HG03342 (cell line): ENCODE measurements around the gene HOXC5.

ENCODE experiments used
- ATAC-seq: cut with Tn5 transposase; IDR thresholded peaks from one replicate; pipeline ENCODE4 v1.9.1; 2021; ENCODE audit warnings: mild to moderate bottlenecking, moderate library complexity; ENCODE audit not compliant: unreplicated experiment

The HOXC5 gene

DNA sequence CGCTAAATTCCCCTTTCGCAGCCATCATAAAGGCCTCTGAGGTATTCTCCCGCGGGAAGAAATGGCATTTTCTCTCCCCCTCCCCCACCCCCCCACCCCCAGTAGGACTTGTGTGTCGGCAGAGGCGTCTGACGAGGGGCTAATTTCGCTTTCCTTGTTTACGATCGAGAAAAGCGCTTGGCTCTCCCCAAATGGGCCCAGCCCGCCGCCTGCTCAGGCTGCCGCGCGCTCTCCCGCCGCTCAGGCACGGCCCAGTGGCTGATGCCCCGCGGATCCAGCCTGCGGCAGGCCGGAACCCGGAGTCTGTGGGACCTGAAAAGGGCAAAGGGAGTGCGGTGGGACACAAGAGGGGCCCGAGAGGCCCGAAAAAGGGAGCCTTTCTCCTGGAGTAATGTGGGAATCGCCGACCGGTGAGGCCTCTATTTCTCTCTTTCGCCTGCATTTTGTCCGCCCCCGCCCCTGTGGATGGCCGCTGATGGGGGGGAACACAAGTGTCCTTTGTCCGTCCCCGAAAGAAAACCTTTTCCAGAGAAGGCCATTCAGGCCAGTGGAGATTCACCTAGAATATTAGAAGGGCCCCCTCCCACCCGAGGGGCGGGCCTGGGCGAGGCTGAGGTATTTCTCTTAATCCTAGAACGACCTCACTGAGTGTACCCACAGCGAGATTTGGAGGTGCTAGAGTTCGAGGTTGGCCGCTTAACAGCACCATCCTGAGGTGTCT is 13.6 kb upstream of the HOXC5 start:
- no peak for ATAC-seq

DNA sequence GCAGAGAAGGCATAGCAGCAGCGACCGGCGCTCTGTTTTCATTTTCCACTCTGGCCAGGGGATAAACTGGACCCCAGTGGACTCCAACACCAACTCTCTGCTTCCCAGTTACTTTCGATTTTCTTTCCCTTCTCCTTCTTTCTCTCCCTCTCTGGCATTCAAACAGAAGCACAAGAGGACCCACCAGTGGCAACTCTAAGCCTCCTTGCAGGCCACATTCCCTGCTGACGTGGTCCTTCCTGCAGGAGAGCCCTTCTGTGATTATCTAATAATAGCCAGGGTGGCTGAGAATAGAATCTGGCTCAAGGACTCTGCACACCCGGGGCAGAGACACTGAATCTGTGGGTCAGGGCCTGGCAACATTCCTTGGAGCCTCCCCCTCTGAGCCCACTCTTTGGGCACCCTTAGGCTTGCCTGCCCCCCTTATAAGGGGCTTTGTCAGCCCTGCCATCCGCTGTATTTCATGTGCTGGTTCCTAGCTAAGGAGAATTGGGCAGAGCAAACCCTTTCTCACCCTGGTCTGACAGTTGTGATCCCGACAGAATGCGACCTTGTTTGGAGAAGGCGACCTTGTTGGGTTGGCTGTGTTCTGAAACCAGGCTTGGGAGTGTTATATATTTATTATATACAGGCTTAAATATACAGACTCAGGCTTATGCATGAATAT is 12.8 kb upstream of the HOXC5 start:
- ATAC-seq: no peak

DNA sequence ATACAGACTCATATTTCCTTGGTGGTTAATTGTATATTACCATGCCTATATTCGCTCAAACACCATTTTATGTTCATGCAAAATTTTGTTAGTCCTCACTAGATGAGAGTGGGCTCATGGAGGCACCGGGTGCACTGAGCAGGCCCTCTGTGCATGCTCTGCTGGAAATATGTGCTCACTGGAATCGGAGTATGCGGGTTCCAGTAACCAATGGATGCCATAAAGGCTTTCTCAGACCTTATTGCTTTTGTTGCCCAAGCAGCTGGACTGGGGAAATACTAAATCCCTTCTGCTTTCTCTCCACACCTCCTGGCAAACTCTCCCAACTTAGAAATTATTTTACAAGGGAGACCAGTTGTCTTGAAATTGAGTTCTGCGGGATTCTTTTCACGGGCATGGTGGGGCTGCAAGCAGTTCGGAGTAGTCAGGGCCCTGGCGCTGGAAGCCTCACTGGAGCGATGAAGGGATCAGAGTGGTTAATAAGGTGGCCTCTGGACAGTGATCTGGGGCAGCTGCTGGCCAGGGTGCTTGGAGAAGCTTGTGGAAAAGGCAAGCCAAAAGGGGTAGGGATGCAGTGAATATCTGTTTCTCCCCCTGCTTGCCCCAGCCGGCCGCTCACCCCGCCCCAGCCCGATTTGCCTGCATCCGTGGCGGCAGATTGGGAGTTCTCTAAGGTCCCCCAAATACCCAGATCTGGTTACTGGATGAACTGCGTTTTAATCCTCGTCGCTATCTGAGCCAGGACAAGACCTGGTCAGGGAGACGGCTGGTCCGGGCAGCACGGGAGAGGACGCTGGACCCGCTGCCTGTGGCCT is 12.1 kb upstream of the HOXC5 start:
- no peak for ATAC-seq

DNA sequence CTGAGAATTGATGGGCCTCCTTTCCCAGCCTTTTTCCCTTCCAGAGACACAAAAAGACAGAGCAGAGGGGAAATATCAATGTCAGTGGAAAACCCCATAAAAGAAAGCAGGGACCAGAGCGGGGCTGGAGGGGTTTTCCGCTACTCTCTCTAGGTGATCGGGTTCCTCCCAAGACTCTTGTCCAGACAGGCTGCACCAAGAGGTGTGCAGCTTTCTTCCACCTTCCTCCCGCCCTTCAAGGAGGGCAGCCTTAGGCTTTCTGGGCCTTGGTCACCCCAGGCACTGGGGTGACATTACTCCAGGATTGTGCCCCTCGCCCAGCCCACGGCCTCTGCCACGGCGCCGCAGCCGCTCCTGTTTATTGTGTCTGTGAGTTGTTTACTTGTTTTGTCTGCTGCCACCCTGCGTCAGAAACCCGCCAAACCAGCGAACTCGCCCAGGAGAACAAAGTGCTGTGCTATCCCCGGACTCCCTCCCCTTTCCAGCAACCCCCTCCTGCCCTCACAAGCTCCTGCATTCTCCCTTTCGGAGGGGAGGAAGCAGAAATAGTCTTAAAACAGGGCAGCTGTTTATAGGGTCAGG is 11.3 kb upstream of the HOXC5 start:
- no peak for ATAC-seq

DNA sequence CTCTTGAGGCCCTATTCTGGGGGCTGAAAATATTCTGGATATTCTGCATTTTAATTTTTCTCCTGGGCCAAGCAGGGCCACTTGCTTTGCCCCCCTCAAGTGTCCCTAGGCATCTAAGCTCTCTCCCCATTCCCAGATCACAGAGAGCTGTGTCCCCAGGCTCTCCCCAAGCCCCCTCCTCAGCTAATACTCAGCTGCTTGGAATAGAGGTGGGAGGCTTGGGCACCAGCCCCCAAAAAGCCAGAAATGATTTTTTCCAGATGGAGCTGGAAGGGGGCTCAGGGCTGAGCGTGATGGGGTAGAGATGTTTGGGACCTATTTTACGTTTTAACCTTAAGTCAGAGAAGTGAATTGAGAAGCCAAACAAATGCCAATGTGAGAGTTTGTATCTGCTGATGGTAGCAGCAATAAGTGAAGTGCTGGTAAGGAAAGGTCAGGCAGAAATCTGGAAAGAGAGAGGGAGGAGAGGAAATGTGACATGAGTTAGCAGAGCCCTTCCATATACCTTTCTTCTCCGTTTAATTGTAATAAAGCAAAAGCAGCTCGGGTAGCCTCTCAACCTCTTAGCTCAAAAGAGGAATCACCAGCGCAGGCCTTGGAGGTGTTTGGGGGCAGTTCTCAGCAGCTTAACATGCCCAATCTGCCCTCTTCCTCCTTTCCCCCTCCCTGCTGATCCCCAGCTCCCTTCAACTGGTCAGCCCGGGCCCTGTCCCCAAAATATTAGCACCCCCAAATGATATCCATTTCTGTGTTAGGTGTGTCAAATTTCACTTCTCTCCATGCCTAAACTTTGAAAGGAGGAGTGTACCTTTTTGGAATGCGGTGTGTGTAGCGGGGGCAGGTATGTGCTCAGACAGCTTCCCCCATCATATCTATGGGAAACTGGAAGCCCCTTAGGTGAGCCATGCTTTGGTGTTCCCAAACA is 9.6 kb upstream of the HOXC5 start:
- no peak for ATAC-seq

DNA sequence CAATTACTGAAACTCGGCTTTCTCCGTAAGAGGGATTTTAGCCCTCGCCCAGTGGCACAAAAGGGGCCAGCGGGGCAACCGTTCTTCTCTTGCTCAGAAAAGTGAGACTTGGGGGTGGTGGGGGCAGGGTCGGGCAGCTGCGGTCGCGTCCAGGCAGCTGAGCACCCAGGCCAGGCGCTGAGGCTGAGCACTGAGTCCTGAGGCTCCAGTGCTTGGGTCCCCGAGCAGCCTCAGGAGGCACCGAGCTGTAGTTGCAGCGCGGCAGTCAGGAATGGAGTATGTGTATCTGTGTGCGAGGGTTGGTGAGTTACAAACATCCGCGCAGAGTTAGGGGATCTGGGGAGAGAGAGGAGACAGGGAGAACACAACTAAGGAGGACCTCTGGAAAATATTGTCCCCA is 8.7 kb upstream of the HOXC5 start:
- ATAC-seq: no peak

DNA sequence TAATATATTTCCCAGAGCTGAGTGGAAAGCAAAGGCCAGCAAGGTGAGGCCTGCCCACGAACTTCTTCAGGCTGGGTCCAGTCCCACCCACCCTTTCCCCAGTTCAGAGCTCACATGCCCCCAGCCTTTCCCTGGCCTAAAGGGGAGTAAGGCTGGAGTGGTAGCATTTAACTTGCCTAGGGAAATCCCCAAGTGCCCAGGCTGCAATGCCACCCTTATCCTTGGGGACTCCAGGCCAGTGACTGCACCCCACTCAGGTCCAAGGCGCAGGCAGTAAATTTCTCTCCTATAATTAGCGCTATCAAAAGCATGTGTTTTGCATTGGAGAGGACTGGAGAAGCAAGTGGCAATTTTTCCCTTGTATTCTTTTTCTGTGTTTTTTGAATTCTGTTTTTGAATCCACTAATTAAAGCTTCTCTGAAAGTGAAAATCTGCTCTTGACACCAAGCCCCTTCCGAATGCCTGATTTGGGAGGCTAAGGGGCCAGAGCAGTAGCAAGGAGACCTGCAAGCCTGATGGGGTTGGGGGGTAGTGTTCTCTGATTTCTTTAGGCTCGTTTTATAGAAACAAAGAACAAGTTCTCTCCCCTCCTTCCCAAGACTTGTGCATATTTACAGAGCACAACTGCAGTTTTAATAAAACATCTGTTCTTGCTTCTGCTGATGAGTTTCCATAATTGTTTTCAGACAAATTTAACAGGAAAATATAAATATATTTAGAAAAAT is 8.1 kb upstream of the HOXC5 start:
- no peak for ATAC-seq

DNA sequence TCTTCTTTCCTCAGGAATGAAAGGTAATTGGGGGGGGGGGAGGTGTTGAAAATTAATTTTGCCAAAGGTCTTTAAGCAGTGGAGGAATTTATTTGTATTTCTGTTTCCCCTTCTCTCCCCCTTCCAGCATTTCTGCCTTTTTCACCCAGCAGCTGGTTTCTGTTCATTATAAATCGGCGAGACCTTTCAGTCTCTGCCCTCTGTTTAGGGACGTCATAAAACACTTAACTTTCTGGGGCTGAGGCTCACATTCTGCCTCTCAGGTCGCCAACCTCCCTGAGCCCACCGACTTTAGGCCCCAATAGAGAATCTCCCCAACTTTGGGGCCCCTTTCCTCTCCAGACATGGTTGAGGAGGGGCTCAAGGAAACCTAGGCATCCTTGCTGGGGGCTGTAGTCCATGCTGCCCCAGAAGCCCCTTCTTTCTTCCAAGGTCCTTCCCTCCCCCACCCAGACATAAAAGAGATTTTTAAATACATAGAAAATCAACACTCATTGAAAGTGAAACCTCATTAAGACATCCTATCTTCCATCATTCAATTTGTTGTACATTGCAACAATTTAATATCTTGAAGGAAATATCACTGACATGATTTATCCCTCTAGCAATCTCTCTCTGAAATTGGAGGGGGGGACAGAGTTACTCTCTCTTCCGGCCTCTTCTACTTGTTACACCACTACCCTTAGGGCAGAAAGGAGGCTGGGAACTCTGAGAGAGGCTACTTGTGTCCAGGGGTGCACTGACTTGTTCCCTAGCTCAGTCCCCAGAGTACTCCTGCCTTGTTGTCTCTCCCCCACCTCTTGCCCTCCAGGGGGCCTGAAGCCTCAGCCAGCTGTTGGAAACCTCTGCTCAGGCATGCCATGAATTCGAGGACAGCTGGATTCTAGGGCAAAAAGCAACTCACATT is 7.1 kb upstream of the HOXC5 start:
- no peak for ATAC-seq

DNA sequence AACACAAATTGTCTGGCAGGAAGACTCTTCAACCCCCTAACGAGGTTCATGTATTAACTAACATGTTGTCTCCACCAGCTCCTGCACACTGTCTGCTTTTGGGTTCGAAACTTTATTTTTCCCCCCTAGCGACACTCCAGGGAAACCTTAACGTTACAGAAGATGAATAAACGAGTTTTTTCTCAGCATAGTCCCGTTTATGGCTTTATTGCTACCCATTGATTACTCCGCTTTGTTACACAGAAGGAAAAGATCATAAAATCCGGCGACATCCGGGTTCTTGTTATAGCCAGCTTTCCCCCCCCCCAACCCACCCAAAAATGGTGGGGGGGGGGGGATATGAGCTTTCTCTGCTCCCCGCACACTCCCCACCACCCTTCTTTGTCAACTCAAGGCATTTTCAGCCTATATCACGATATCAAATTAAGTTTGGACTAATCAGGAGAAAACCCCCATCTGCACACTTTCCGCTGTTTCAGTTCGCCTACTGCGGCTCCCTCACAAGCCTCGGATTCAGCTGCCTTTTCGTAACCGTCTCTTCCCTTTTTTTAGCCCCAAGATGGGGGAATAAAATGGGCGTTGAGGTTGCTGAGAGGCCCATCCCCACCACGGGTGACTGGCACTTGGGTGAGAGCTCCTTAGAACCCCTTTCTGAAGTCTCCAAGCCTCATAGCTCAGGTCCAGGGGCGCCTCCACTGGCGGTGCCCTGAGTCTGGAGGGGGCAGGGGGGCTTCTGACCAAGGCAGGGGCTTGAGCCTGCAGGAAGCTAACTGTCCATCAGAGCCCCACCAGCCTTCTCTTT is 6.0 kb upstream of the HOXC5 start:
- ATAC-seq: no peak

DNA sequence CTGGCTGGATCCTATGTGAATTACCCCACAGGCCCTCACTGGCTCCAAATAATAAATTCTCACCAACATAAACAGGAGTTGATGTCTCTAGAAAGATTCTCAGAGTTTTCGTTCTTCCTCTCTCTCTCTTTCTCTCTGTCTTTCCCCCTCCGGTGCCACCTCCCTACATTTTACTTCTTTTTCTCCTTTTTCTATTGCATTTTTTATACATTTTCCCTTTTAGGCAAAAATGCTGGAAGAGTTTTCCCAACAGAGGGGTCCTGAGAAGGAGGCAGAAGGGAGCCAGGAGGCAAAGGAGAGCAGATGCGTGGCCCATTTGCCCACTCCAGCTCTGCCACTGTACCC is 5.4 kb upstream of the HOXC5 start:
- no peak for ATAC-seq

DNA sequence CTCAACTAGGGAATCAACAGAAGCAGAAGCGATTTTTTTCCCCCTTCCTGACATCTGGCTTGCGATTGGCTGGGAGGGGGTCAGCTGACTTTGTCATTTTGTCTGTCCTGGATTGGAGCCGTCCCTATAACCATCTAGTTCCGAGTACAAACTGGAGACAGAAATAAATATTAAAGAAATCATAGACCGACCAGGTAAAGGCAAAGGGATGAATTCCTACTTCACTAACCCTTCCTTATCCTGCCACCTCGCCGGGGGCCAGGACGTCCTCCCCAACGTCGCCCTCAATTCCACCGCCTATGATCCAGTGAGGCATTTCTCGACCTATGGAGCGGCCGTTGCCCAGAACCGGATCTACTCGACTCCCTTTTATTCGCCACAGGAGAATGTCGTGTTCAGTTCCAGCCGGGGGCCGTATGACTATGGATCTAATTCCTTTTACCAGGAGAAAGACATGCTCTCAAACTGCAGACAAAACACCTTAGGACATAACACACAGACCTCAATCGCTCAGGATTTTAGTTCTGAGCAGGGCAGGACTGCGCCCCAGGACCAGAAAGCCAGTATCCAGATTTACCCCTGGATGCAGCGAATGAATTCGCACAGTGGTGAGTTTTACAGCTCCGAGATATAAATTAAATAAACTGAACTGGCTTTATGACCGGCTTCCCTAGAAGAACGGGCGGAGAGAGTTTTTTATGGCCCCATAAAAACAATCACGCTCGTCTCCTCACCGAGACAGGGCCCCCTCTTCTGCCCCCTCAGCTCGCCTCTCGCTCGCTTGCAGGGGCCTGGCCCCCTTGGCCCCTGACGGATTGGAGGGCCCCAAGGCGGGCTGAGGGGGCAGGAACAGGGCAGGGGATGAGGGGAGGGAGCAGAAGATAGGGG is 4.3 kb upstream of the HOXC5 start, which contains the start of gene HOXC6:
HOXC6 (plus strand) TSS at position 127 of the 888 bp plus-strand sequence; CDS start at position 209, 82 bp downstream.
- ATAC-seq: no peak

DNA sequence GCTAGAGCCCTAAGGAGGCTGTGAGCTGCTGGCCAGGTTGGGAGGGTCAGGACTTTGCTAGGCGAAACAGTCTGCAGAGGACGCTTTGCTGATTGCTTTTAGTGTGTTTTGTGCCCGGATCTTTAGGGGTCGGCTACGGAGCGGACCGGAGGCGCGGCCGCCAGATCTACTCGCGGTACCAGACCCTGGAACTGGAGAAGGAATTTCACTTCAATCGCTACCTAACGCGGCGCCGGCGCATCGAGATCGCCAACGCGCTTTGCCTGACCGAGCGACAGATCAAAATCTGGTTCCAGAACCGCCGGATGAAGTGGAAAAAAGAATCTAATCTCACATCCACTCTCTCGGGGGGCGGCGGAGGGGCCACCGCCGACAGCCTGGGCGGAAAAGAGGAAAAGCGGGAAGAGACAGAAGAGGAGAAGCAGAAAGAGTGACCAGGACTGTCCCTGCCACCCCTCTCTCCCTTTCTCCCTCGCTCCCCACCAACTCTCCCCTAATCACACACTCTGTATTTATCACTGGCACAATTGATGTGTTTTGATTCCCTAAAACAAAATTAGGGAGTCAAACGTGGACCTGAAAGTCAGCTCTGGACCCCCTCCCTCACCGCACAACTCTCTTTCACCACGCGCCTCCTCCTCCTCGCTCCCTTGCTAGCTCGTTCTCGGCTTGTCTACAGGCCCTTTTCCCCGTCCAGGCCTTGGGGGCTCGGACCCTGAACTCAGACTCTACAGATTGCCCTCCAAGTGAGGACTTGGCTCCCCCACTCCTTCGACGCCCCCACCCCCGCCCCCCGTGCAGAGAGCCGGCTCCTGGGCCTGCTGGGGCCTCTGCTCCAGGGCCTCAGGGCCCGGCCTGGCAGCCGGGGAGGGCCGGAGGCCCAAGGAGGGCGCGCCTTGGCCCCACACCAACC is 3.1 kb upstream of the HOXC5 start:
- ATAC-seq: no peak

DNA sequence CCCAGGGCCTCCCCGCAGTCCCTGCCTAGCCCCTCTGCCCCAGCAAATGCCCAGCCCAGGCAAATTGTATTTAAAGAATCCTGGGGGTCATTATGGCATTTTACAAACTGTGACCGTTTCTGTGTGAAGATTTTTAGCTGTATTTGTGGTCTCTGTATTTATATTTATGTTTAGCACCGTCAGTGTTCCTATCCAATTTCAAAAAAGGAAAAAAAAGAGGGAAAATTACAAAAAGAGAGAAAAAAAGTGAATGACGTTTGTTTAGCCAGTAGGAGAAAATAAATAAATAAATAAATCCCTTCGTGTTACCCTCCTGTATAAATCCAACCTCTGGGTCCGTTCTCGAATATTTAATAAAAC is 2.4 kb upstream of the HOXC5 start:
- ATAC-seq: no peak

DNA sequence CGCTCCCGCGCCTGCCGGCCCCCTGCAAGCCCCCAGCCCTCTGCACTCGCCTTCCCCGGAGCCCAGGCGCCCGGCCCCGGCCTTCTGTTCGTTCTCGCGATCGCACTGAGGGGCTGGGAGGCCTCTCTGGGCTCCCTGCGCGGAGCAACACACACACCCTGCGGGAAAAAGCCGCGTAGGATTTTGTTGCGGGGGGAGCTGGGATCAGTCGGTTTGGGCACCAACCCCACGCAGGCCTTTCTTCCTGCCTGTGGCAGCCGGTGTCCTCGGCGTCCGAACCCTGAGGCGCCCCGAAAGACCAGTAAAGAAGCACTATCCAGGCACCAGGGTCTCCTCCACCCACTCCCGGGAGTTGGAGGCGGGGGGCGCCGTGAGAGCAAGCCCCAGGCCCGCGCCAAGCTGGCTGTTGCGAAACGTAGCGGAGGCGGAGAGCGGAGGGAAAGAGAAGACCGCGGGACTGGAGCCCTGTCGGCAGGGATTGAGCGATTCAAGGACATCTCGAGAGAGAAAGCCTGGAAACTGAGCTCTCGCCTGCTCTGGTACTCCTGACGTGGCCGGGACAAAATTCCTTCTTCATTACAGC is 1.9 kb upstream of the HOXC5 start:
- no peak for ATAC-seq

DNA sequence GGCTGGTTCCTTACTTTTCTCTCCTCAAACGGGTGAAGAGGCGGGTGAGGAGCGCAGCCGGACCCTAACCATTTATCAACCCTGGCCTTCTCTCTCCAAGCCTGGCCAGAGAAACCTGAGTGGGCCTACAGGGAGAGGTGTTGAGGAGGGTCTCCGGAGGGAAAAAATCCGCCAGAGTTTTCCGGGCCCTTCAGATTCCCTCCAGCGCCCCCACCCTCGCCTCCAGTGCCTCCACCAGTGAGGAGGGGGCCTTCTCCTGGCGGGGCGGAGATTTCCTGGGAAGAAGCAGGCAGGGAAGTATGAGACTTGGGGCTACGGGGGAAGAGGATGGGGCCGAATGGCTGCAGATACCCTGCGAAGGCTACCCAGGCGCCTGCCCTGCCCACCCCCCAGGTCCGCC is 1.4 kb upstream of the HOXC5 start:
- ATAC-seq: no peak
